IMR-90 (cell line): Measurements from ENCODE around the gene USP12. TPM values are rescaled to one million over a fixed set of nuclear protein-coding genes. Genes with fewer than 3 reads are reported as not detected.
A peak's percentile ranks its signal among the peaks of the same experiment; 100 is the strongest.

Experiments
- ATAC-seq: fragments of 200-7000 bp; cut with Tn5 transposase; 2 replicates; pipeline ENCODE4 v1.9.1; 2020; ENCODE audit warnings: low read depth, mild to moderate bottlenecking, moderate library complexity
- BruUV-seq: library from RNA; stranded (reverse); fragments of 400-500 nt; replicated peaks from 2 replicates; lab custom pipeline; 2021; lab: Mats Ljungman, UMichigan
- CTCF ChIA-PET: fragments of 300-600 bp; formaldehyde crosslinking; extraction: SDS; loops from one replicate; lab custom pipeline; 2021; ENCODE audit warnings: antibody characterized with exemption; lab: Yijun Ruan, JAX
- POLR2A ChIA-PET: fragments of 300-600 bp; sonication (Branson Sonifier 250); formaldehyde crosslinking; loops from one replicate; lab custom pipeline; 2022; ENCODE audit warnings: antibody characterized with exemption; ENCODE audit not compliant: unreplicated experiment; lab: Charles Lee
- DNase-seq: peaks from one replicate; pipeline ENCODE4 v3.0.0; 2013
- H2AFZ ChIP-seq: replicated peaks from 2 replicates; pipeline ENCODE3; 2013; ENCODE audit warnings: low read length, mild to moderate bottlenecking; ENCODE audit not compliant: poor library complexity
- H2AK5ac ChIP-seq: 2 replicates; pipeline ENCODE4 v1.6.1; 2013; ENCODE audit warnings: low read depth, low read length, inconsistent platforms
- H2AK9ac ChIP-seq: replicated peaks from 2 replicates; pipeline ENCODE3; 2013; ENCODE audit warnings: mild to moderate bottlenecking, low read depth, low read length, moderate library complexity; ENCODE audit not compliant: poor library complexity
- H2BK120ac ChIP-seq: 2 replicates; pipeline ENCODE4 v1.6.1; 2013; ENCODE audit warnings: low read depth, low read length, inconsistent platforms
- H2BK15ac ChIP-seq: 3 replicates; pipeline ENCODE4 v1.6.1; 2013; ENCODE audit warnings: low read depth, low read length, inconsistent platforms
- H2BK20ac ChIP-seq: 2 replicates; pipeline ENCODE4 v1.6.1; 2013; ENCODE audit warnings: low read depth, mild to moderate bottlenecking, inconsistent platforms, low read length, moderate library complexity
- H2BK5ac ChIP-seq: 2 replicates; pipeline ENCODE4 v1.6.1; 2013; ENCODE audit warnings: mild to moderate bottlenecking, low read depth, low read length, inconsistent platforms; ENCODE audit not compliant: poor library complexity, severe bottlenecking
- H3K14ac ChIP-seq: replicated peaks from 2 replicates; pipeline ENCODE4 v1.6.1; 2013; ENCODE audit warnings: low read depth, low read length, inconsistent platforms
- H3K18ac ChIP-seq: 2 replicates; pipeline ENCODE4 v1.6.1; 2013; ENCODE audit warnings: low read depth, low read length, control low read depth
- H3K23ac ChIP-seq: 2 replicates; pipeline ENCODE4 v1.6.1; 2013; ENCODE audit warnings: low read depth, low read length, inconsistent platforms
- H3K27ac ChIP-seq: 2 replicates; pipeline ENCODE4 v1.5.1; 2013; ENCODE audit warnings: mild to moderate bottlenecking, control low read depth, low read length; ENCODE audit not compliant: insufficient read depth
- H3K27me3 ChIP-seq: 2 replicates; pipeline ENCODE4 v1.6.1; 2013; ENCODE audit warnings: low read length; ENCODE audit not compliant: control insufficient read depth, insufficient read depth
- H3K36me3 ChIP-seq: 2 replicates; pipeline ENCODE4 v1.6.1; 2013; ENCODE audit warnings: low read length, mixed read lengths; ENCODE audit not compliant: control insufficient read depth, insufficient read depth
- H3K4ac ChIP-seq: 2 replicates; pipeline ENCODE4 v1.6.1; 2013; ENCODE audit warnings: low read depth, low read length, inconsistent platforms
- H3K4me1 ChIP-seq: 2 replicates; pipeline ENCODE4 v1.6.1; 2013; ENCODE audit warnings: low read length, mixed read lengths; ENCODE audit not compliant: control insufficient read depth, insufficient read depth
- H3K4me2 ChIP-seq: 2 replicates; pipeline ENCODE4 v1.6.1; 2013; ENCODE audit warnings: low read depth, mild to moderate bottlenecking, control low read depth, low read length, moderate library complexity
- H3K4me3 ChIP-seq: 2 replicates; pipeline ENCODE4 v1.5.1; 2013; ENCODE audit warnings: low read depth, mild to moderate bottlenecking, control low read depth, low read length, moderate library complexity; ENCODE audit not compliant: insufficient read depth
- H3K56ac ChIP-seq: 2 replicates; pipeline ENCODE4 v1.6.1; 2013; ENCODE audit warnings: low read length, inconsistent platforms; ENCODE audit not compliant: insufficient read depth; ENCODE audit errors: extremely low read depth
- H3K79me1 ChIP-seq, 2 experiments: 2 replicates each; pipeline ENCODE4 v1.6.1; 2013; ENCODE audit warnings: low read length in 2 of 2, inconsistent platforms in 1 of 2, low read depth in 1 of 2
- H3K9ac ChIP-seq: 2 replicates; pipeline ENCODE4 v1.6.1; 2013; ENCODE audit warnings: low read depth, low read length, control low read depth
- H3K9me1 ChIP-seq: 2 replicates; pipeline ENCODE4 v1.6.1; 2013; ENCODE audit warnings: low read length, inconsistent platforms; ENCODE audit not compliant: insufficient read depth
- H3K9me3 ChIP-seq: 2 replicates; pipeline ENCODE4 v1.6.1; 2013; ENCODE audit warnings: low read length; ENCODE audit not compliant: control insufficient read depth, insufficient read depth
- H4K20me1 ChIP-seq: 2 replicates; pipeline ENCODE4 v1.6.1; 2013; ENCODE audit warnings: low read length, inconsistent platforms; ENCODE audit not compliant: insufficient read depth
- H4K5ac ChIP-seq: 2 replicates; pipeline ENCODE4 v1.6.1; 2013; ENCODE audit warnings: mild to moderate bottlenecking, low read depth, low read length, control low read depth
- H4K8ac ChIP-seq, 2 experiments: 2 replicates each; pipeline ENCODE4 v1.6.1; 2013; ENCODE audit warnings: low read depth in 2 of 2, low read length in 2 of 2, control low read depth in 1 of 2, inconsistent platforms in 1 of 2
- H4K91ac ChIP-seq: 2 replicates; pipeline ENCODE4 v1.6.1; 2013; ENCODE audit warnings: low read depth, low read length, inconsistent platforms; ENCODE audit not compliant: insufficient read depth
- BHLHE40 ChIP-seq: fragments of 150-350 bp; IDR thresholded peaks from 2 replicates; pipeline ENCODE4 v1.6.1; 2016; ENCODE audit warnings: mild to moderate bottlenecking, low read depth, low read length
- CEBPB ChIP-seq: IDR thresholded peaks from 2 replicates; pipeline ENCODE4 v1.6.1; 2012; ENCODE audit warnings: low read depth, low read length, improper control_type of control experiment
- CHD1 ChIP-seq: IDR thresholded peaks from 2 replicates; pipeline ENCODE4 v1.6.1; 2012; ENCODE audit warnings: low read depth, low read length, improper control_type of control experiment
- FOS ChIP-seq: fragments of 150-350 bp; IDR thresholded peaks from 2 replicates; pipeline ENCODE4 v1.6.1; 2016; ENCODE audit warnings: low read depth, low read length
- MAFK ChIP-seq: IDR thresholded peaks from 2 replicates; pipeline ENCODE4 v1.6.1; 2012; ENCODE audit warnings: low read depth, low read length, improper control_type of control experiment
- MAZ ChIP-seq: IDR thresholded peaks from 2 replicates; pipeline ENCODE4 v1.6.1; 2012; ENCODE audit warnings: low read depth, mild to moderate bottlenecking, low read length, improper control_type of control experiment, moderate library complexity, borderline replicate concordance
- MXI1 ChIP-seq: IDR thresholded peaks from 2 replicates; pipeline ENCODE4 v1.6.1; 2012; ENCODE audit warnings: low read depth, mild to moderate bottlenecking, low read length, moderate library complexity, borderline replicate concordance
- NFE2L2 ChIP-seq: fragments of 150-350 bp; IDR thresholded peaks from 2 replicates; pipeline ENCODE4 v1.6.1; 2016; ENCODE audit warnings: low read depth, mild to moderate bottlenecking, low read length
- POLR2A ChIP-seq: IDR thresholded peaks from 2 replicates; pipeline ENCODE4 v1.6.1; 2012; ENCODE audit warnings: mild to moderate bottlenecking, low read depth, low read length
- RAD21 ChIP-seq: IDR thresholded peaks from 2 replicates; pipeline ENCODE4 v1.6.1; 2012; ENCODE audit warnings: low read length, improper control_type of control experiment
- RCOR1 ChIP-seq: IDR thresholded peaks from 2 replicates; pipeline ENCODE4 v1.6.1; 2012; ENCODE audit warnings: mild to moderate bottlenecking, low read length, improper control_type of control experiment; ENCODE audit not compliant: insufficient replicate concordance
- RFX5 ChIP-seq: IDR thresholded peaks from 2 replicates; pipeline ENCODE4 v1.8.0; 2012; ENCODE audit warnings: low read depth, mild to moderate bottlenecking, low read length, moderate library complexity
- SMC3 ChIP-seq: fragments of 150-350 bp; IDR thresholded peaks from 2 replicates; pipeline ENCODE4 v1.6.1; 2016; ENCODE audit warnings: low read depth, mild to moderate bottlenecking, antibody characterized with exemption, low read length, moderate library complexity
- WGBS, 2 experiments: methylation state at CpG; one replicate each; pipeline versions ENCODE4 v1.1.5 to v1.1.7; 2013; ENCODE audit warnings: missing lambda C conversion rate in 2 of 2; ENCODE audit not compliant: insufficient read length in 1 of 2; ENCODE audit errors: extremely low coverage in 2 of 2; 5-methylcytosine and 5-hydroxymethylcytosine counted together
- dilution Hi-C: fragments of 300-500 bp; cut with HindIII; formaldehyde crosslinking; loops from one replicate; pipeline ENCODE4 v1.14.3; 2018; ENCODE audit warnings: low sequenced_read_pairs; ENCODE audit not compliant: unreplicated experiment
- in situ Hi-C: fragments of 300-500 bp; cut with MboI; formaldehyde crosslinking; loops from 3 replicates; pipeline ENCODE4 v1.14.3; 2019; ENCODE audit warnings: low sequenced_read_pairs, inconsistent platforms, mixed read lengths
- intact Hi-C: fragments of 100-400 bp; cut with micrococcal nuclease; formaldehyde crosslinking; loops from 2 replicates; pipeline ENCODE4 v1.10.0; 2022
- polyA plus RNA-seq, 3 experiments: library from polyadenylated mRNA; depleted of rRNA; stranded (reverse); fragments of >200 nt; gene quantifications; 2 replicates each; pipeline ENCODE4 v1.2.3, GENCODE V29; 2012; ENCODE audit warnings: low replicate concordance in 1 of 3
- total RNA-seq: library from RNA; depleted of rRNA; stranded (reverse); fragments of >200 nt; gene quantifications from 2 replicates; pipeline ENCODE4 v1.2.3, GENCODE V29; 2012
- TF ChIP-seq, protein P1 (sequence below): fragments of 150-350 bp; IDR thresholded peaks from 2 replicates; pipeline ENCODE4 v1.6.1; 2017; ENCODE audit warnings: mild to moderate bottlenecking, antibody characterized with exemption, low read length, low read depth

USP12 gene
- total and polyA plus RNA-seq, 2 of the 4 experiments (the other 2 are of a cell fraction), result 11.8 to 16.5 TPM

DNA sequence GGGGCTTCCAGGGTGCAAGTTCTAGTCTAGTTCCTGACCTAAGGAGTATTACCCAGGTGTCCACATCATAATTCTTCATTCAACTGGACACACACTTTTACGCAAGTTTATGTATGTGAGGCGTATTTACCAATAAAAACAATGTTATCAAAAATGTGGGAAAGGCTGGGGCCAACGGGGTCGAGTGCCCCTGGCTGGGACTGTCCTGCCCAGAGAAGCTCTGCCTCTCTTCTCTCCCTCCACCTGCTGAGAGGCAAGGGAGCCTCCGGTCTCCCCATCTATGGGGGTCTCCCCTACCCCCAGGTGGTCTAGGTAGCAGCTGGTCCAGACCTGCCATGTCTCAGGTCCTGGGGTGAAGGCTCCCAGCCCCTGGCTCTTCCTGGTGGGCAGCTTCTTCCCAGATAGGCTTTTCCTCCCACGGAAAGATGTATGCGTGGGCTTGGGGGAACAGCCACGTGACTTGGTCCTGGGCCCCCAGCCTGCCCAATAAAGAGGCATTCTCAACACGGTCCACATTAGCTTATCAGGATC, 132.4 kb downstream of the USP12 start:
- H3K9me1 ChIP-seq, result peaks cover 16% of the 10 kb centered on the region
- peak overlapping the region; percentile 83 for H2AK9ac ChIP-seq
- H3K14ac ChIP-seq, result peak overlapping the region; percentile 37; the same call in 1 of the 2 replicates
- peak overlapping the region; percentile 82 for H2BK15ac ChIP-seq
- TF ChIP-seq MXI1 (no peak), NFE2L2 (no peak), RAD21 (no peak), CHD1 (no peak), POLR2A (no peak), SMC3 (no peak), RCOR1 (no peak), MAFK (no peak), CEBPB (no peak), FOS (no peak), MAZ (no peak), BHLHE40 (no peak), RFX5 (no peak)
- TF ChIP-seq, protein P1, sequence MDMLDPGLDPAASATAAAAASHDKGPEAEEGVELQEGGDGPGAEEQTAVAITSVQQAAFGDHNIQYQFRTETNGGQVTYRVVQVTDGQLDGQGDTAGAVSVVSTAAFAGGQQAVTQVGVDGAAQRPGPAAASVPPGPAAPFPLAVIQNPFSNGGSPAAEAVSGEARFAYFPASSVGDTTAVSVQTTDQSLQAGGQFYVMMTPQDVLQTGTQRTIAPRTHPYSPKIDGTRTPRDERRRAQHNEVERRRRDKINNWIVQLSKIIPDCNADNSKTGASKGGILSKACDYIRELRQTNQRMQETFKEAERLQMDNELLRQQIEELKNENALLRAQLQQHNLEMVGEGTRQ, result no peak
- H2AK5ac ChIP-seq, result peak overlapping the region; percentile 86
- H3K9ac ChIP-seq, result no peak overlapping the region
- H3K79me1 ChIP-seq, result no peaks in the 10 kb centered on the region
- peak overlapping the region; percentile 6 for H2BK5ac ChIP-seq
- DNase-seq, result no peak
- no peak for ATAC-seq
- no peak overlapping the region for H4K5ac ChIP-seq
- peak overlapping the region; percentile 61; the same call in 1 of the 2 replicates for H3K23ac ChIP-seq
- H4K8ac ChIP-seq, result peak overlapping the region in 1 of 2 experiments; percentile 9; a peak in 1 of 4 replicates
- no peak overlapping the region for H3K4me3 ChIP-seq
- H4K91ac ChIP-seq, result peak overlapping the region; percentile 44
- H3K27me3 ChIP-seq, result no peaks in the 10 kb centered on the region
- POLR2A ChIA-PET, result interaction anchor here (0.5 kb wide), 1 partner anchor 1149 kb away, joined by 3 read pairs; no protein-coding TSS in a partner anchor
- H2AFZ ChIP-seq, result peak overlapping the region; percentile 24
- peak overlapping the region; percentile 76 for H3K4ac ChIP-seq
- peak overlapping the region; percentile 71 for H2BK120ac ChIP-seq
- H2BK20ac ChIP-seq, result peak overlapping the region; percentile 55; the same call in 1 of the 2 replicates
- H3K36me3 ChIP-seq, result no peaks in the 10 kb centered on the region
- no peaks in the 10 kb centered on the region for H4K20me1 ChIP-seq
- H3K4me1 ChIP-seq, result peaks cover 25% of the 10 kb centered on the region
- H3K9me3 ChIP-seq, result peaks cover 3% of the 10 kb centered on the region; the same call in 1 of the 2 replicates
- no peak overlapping the region for H3K56ac ChIP-seq
- in situ Hi-C loops (no loop called here), intact Hi-C loops (no loop called here), dilution Hi-C loops (no loop called here)
- 0 out of 2 replicates have a peak overlapping the region, but pooled peaks have one; percentile 7 for H3K27ac ChIP-seq
- H3K18ac ChIP-seq, result peak overlapping the region; percentile 35
- 90% methylated on average over 2 of the region's 9 CpGs; no CpG with 5 or more reads in 1 of the 2 experiments for WGBS, 2 experiments
- H3K4me2 ChIP-seq, result no peak overlapping the region
- no TSS peak for BruUV-seq
- CTCF ChIA-PET, result interaction anchor here (1.4 to 1.7 kb wide), 2 partner anchors 16 to 156 kb away, joined by 4 to 7 read pairs; no protein-coding TSS in a partner anchor
